Left renal cortex interstitium (tissue), 4 donors: Measurements from ENCODE around the gene HPRT1. TPM values are rescaled to one million over a fixed set of nuclear protein-coding genes. Genes with fewer than 3 reads are reported as not detected.

Experiments used
- DNase-seq, 4 donors: peaks; one replicate each; pipeline ENCODE4 v3.0.0-alpha.2; 2013; ENCODE audit warnings: low read depth in 4 of 4, low spot score in 2 of 4, missing footprints in 1 of 4
- polyA plus RNA-seq, 4 donors: library from polyadenylated mRNA; unstranded; fragments of 120-200 nt; gene quantifications; one replicate each; pipeline ENCODE4 v1.2.1, GENCODE V29; 2013; ENCODE audit not compliant: insufficient read length in 4 of 4

Gene HPRT1
- polyA plus RNA-seq, 4 donors: 31.8 to 45.7 (median 44.9) TPM

- no peak for DNase-seq
Measured at GRCh38 chrX:134472041-134472440, 12.1 kb downstream of the HPRT1 start.

GRCh38 chrX:134476284-134476683 is 16.3 kb downstream of the HPRT1 start:
- DNase-seq: no peak

- DNase-seq: no peak
Measured at GRCh38 chrX:134478374-134478773, 18.4 kb downstream of the HPRT1 start.

GRCh38 chrX:134480061-134480460 is 20.1 kb downstream of the HPRT1 start:
- no peak for DNase-seq

- no peak for DNase-seq
Measured at GRCh38 chrX:134481339-134481738, 21.4 kb downstream of the HPRT1 start.

GRCh38 chrX:134482371-134482770 is 22.4 kb downstream of the HPRT1 start:
- DNase-seq: no peak

GRCh38 chrX:134484039-134484438 is 24.1 kb downstream of the HPRT1 start:
- no peak for DNase-seq

GRCh38 chrX:134501941-134502340 is 42.0 kb downstream of the HPRT1 start:
- no peak for DNase-seq

GRCh38 chrX:134502686-134503085 is 42.7 kb downstream of the HPRT1 start:
- DNase-seq: no peak

GRCh38 chrX:134512566-134512965 is 52.6 kb downstream of the HPRT1 start:
- no peak for DNase-seq

GRCh38 chrX:134513091-134513490 is 53.1 kb downstream of the HPRT1 start:
- DNase-seq: no peak

GRCh38 chrX:134520860-134521390 is 61.0 kb downstream of the HPRT1 start:
- no peak for DNase-seq

- no peak for DNase-seq
Measured at GRCh38 chrX:134524181-134524580, 64.2 kb downstream of the HPRT1 start.

- no peak for DNase-seq
Measured at GRCh38 chrX:134525086-134525792, 65.3 kb downstream of the HPRT1 start.

GRCh38 chrX:134526399-134526798 is 66.4 kb downstream of the HPRT1 start:
- DNase-seq: no peak

GRCh38 chrX:134528960-134529359 is 69.0 kb downstream of the HPRT1 start:
- DNase-seq: no peak

GRCh38 chrX:134529481-134529880 is 69.5 kb downstream of the HPRT1 start:
- no peak for DNase-seq

GRCh38 chrX:134530845-134531244 is 70.9 kb downstream of the HPRT1 start:
- no peak for DNase-seq

- no peak for DNase-seq
Measured at GRCh38 chrX:134533352-134533751, 73.4 kb downstream of the HPRT1 start.

GRCh38 chrX:134533952-134534351 is 74.0 kb downstream of the HPRT1 start:
- no peak for DNase-seq

- DNase-seq: no peak
Measured at GRCh38 chrX:134537179-134537955, 77.4 kb downstream of the HPRT1 start.

- DNase-seq: no peak
Measured at GRCh38 chrX:134538316-134538715, 78.4 kb downstream of the HPRT1 start.
